Stimulated activated CD4-positive, alpha-beta T cell treated with anti-CD3 and anti-CD28 coated beads, Interleukin-1b, Interleukin-23, amount 100 ng/mL, for 48 hours (primary cell): Measurements from ENCODE around the gene CST7.
"Not testable (repeated sequence)": the region's sequence is repeated elsewhere in the genome, so short reads cannot be mapped to it uniquely, and the experiment has no call there.

Source experiments
- DNase-seq: peaks from one replicate; pipeline ENCODE4 v3.0.0-alpha.2; 2020

Gene CST7

GRCh38 chr20:24987873-24988835, 39.1 kb downstream of the CST7 start:
- no peak for DNase-seq

DNA sequence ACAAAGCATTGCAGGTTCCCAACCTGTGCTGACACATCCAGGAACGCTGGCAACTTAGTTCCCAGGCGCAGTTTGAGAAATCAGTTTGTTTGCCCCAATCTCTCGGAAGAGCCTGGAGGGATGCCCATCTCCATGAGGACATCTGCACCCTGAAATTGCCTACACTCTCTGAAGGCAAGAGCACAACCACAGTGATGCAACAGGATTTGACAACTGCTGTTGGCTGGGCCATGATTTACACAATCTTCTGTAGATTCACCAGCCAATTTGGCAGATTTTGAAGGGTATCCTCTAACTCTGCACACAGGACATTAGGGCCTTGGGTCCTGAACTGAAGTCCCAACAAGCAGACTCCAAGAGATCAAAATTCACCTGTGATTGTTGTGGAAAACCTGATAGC, 40.1 kb downstream of the CST7 start:
- no peak for DNase-seq

GRCh38 chr20:24990810-24991252, 41.8 kb downstream of the CST7 start:
- no peak for DNase-seq

- peak; percentile 6 for DNase-seq
Measured at GRCh38 chr20:24991897-24992486, 42.9 kb downstream of the CST7 start.

GRCh38 chr20:24992487-24993205, 43.6 kb downstream of the CST7 start, which contains the start of gene APMAP:
Gene APMAP, minus strand, starts transcription at chr20:24992751. Its CDS starts 63 bp downstream, at chr20:24992688.
- DNase-seq = peak; percentile 94

DNA sequence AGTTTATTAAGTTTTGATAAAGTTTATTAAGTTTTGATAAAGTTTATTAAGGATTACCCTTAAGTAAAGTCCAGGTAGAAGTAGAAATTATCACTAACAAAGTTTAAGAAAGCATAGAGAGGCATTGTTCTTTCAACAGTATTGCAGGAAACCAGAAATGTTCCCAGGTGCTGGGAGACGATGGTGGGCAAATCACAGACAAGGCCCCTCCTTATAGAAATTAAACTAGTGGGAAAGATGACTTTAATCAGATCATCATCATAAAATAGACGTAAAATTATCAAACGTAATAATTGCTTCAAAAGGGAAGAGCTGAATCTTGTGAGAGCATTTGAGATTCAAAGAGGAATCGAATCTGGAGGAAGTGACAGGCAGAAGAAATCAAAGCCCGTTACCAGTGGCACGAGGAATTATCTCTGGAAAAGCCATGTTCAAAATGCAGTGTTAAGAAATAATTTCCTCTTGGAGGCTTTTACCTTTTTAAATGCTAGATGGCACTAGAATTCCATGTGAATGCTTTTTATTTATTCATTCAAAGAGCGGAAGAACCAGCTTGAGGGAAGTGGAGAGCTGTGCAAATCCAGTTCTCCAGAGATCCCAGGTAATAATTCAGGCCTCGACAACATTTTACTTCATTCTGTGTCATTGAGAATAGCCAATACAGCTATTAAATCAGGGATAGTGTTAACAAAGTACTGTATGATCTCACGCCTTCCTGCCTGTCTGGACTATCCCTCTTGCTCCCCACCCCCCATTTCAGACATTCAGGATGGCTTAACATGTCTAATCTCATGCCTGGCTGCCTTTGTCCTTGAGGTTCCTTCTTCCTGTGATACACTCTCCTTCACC, 44.5 kb downstream of the CST7 start:
- DNase-seq = no peak

DNA sequence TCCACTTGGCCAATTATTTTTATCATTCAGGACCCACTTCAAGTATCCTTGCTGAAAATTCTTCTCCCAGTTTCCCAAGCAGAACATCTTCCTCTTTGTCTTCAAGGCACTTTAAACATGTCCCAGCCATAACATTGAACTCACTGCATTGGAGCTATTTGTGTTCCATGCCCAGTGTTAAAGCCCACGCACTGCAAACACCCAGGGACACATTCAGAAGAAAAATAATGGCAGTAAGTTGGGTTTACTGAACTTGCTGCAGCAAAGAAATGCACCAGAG, 45.1 kb downstream of the CST7 start:
- DNase-seq = no peak

- peak; percentile 81 for DNase-seq
Measured at GRCh38 chr20:24994470-24995368, 45.6 kb downstream of the CST7 start.

DNA sequence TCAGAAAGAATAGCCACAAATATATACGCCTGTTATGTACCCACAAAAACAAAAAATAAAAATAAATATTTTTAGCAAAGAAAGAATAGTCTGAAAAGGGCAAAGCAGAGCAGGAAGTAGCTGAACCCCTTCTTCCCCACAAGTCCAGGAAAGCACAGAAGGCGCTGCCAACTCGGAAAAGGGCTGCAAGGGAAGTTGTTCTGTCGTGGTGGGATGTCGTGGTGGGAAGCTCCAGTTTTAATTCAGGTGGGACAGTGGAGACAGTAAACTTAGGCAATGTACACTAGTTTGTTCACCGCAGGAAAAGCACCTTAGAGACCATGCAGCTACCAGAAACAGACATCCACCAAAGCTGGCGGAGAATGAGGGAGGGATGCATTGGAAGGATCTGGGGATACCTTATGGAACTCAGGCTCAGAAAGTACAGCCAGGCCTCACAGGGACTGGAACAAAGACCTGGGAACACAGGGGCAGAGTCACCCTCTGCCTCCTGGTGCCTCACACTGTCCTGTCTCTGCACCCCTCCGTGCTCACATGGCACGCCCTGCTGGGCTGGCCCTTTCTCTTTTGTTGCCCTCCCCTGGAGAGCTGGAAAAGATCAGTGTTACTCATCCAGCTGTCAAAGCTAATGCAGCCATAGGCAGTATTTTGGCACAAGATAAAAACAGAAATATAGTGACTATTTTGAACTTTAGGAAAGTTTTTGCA, 46.8 kb downstream of the CST7 start:
- no peak for DNase-seq

DNA sequence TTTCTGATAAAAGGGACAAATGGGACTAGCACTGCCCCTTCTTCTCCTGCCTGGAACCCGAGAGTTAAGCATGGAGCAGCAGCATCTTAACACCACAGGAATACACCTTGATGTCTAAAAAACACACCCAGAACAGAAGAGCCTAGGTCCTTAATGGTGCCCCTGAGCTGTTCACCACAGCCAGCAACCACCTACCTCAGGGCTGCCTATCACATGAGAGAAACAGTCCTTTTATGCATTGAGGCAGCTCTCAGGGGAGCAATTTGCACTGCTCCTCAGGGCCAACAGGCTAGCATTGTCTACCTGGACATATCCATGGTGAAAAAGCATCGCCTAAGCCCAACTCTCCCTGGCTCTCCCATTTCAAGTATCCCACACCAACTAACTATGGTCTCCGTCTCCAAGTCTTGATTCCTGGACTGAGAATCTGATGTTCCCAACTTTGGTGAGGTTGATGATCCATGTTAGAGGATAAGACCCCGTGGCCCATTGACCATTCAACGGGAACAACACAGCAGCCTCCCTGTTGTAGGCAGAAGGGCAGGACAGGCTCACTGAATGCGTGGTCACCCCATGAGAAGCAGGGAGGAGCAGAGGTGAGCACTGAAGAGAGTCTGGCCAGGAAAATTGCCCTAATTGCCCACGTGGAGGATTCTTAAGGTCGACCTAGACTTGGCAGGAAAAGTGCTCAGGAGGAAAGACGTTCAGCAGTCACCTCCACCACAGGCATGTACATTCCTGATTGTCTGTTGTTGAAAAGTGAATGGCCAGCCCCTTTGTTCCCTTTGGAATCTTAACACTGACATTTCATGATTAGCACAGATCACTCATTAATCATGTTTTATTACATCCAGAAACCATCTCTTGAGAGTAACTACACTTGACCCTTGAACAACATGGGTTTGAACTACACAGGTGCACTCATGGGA, 47.6 kb downstream of the CST7 start:
- no peak for DNase-seq

- no peak for DNase-seq
Measured at GRCh38 chr20:24998121-24998520, 49.1 kb downstream of the CST7 start.

DNA sequence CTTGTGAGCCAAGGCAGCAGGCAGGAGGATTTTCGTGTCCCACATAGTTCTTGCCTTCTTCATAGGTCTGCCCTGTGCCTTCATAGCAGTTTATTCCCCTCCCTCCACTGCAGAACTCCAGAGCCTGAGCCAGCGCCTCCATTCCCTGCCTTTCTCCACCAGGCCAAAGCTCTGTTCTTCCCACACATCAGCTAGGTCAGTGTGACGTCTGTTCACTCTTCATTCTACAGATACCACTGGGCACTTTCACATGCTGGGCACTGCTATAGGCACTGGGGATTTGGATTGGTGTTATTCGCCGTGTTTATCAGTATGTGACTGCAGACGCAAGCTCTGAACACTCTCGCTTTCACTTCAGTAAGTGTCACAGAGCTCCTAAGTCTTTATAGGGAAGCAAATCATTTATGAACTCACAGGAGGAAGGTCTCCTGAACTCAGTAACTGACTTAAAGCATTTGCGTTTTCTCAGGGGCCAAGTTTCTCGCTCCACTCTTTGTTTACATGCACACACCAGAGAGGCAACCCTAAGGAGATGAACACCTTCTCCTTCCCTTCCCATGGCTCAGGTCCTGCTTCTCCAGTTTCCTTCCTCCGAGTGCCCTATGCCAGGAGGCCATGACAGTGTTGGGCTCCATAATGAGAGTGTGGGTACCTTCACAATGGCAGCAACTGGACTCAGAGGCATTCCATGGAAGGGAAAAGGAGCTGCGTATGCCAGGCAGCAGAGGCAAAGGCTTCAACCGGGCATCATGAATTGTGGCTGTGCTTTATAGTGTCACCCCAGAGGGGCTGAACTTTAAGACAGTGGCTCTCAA, 49.8 kb downstream of the CST7 start:
- no peak for DNase-seq

DNA sequence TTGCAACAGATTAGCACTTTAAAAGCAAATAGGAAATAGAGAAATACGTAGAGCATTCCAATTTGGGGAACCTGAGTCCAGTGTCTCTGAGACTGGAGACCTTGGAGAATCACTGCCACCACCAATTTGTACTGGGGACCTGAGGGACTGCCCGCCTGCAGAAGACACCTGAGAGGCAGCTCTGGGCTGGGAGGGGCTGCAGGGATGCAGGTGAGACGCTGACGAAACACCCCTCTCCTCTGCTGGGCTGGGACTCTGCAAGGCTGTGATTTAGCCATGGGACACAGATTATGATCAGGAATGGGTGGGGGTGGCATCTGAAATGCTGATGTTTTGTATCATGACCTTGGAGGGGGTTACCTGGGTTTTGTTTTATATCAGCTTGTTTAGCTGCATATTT, 50.5 kb downstream of the CST7 start:
- DNase-seq = no peak

DNA sequence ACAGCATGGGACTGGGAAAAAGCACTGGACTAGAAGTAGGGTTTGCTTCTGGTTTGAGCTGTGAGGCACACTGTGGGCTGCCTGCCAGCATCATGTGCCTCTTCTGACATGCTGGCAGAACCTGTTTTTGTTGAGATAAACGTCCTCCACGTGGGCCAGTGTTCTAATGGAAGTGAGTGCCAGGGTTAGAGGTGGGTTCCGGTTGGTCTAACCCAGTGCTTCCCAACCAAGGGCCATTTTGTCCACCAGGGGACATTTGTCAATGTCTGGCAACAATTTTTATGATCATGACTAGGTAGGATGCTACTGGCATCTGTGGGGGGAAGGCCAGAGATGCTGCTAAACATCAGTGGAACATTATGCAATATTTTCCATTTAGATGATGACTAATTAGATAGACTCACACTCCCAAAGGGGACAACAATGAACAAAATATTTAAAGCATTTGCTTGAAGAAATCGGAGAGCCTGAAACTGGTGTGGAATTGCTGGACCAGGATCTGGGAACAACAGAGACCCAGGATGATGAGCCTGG, 51.3 kb downstream of the CST7 start:
- DNase-seq = no peak

DNA sequence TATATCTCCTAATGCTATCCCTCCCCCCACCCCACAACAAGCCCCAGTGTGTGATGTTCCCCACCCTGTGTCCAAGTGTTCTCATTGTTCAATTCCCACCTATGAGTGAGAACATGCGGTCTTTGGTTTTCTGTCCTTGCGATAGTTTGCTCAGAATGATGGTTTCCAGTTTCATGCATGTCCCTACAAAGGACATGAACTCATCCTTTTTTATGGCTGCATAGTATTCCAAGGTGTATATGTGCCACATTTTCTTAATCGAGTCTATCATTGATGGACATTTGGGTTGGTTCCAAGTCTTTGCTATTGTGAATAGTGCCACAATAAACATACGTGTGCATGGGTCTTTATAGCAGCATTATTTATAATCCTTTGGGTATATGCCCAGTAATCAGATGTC, 52.3 kb downstream of the CST7 start:
- DNase-seq = not testable (repeated sequence)

DNA sequence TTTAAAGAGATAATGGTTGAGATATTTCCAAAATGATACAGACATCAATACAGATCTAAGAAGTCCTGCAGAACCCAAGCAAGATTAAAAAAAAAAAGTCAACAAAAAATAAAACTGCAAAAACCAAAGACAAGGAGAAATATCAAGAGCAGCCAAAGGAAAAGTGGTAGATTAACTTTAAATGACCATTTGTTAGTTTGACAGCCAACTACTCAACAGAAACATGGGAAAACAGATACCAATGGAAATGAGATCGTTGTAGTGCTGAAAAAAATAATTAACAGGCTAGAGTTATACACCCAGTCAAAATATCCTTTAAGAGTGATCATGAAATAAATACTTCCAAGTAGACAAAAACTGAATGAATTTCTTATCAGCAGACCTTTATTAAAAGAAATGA, 53.9 kb downstream of the CST7 start:
- DNase-seq = no peak

DNA sequence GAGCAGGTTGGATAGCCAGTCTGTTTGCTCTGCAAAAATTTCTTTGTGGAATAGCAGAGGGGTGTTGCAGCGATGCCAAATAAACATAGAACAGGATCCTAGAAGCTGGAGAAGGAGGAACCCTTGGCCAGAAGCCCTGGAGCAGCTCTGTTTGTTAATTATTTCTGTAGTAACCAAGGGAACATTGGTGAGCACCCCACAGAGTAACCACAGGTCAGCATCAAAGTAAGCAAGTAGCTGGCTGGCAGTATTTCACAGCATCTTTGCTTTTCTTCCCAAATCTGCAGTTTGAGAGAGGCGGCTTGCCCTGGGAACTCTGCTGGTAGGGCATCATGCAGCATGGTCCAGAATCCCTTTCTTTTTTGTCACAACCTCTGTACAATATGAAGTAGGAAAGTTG, 56.2 kb downstream of the CST7 start:
- no peak for DNase-seq

DNA sequence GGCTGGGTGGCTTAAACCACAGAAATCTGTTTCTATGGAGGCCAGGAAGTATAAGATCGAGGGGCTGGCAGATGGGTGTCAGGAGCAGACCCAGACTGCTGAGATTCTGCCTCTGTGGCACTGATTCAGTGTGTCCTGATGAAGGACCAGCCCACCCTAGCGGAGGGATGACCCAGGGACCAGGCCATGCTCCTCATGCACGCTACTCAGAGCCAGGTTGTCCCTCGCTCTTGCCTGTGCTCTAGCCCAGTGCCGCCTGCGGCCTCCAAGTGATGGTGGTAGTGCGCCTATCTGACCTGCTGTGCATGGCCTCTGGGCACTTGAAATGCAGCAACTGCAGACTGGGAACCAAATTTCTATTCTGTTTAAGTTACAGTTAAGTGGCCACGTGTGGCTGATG, 56.6 kb downstream of the CST7 start:
- DNase-seq = no peak
